ENCODE data around the gene CSRNP3.

The CSRNP3 gene

DNA sequence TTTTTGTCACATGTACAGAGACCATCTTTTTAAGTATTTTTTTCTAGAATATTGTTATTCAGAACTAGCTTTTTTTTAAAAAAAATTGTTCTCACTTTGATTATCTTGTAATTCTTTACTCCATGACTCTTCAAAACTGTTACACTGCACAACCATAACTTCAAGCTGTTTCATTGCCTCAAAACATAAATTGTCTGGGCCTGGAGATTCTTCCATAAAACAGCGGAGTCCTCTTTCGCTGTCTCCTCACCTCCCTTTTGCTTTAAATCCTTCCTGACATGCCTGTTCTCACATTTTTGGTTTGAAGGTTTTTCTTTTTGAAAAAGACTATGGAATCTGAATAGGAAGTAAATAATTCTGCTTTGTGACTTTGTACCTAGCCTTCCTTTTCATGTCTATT is 197.9 kb downstream of the CSRNP3 start:
- H3K4me3 ChIP-seq (replicated peaks; ENCODE audit: low read depth, low read length), result no peak overlapping the region
- TF ChIP-seq CTCF (IDR thresholded peaks at IDR 0.05; ENCODE audit: low read depth, low read length, missing control alignments), result no peak
- DNase-seq (ENCODE audit: extremely low read depth, low read depth), result no peak

DNA sequence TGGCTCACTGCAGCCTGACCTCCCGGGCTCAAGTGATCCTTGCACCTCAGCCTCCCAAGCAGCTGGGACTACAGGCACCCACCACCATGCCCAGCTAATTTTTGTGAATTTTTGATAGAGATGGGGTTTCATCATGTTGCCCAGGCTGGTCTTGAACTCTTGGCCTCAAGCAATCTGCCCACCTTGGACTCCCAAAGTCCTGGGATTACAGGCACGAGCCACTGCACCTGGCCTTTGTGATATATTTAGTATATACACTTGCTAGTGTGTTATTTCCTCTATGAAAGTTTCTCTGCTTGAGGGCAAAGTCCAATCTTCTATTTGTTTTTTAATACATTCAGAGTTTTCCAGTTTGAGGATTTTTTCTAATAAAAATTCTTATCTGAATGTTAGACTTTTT is 205.3 kb downstream of the CSRNP3 start:
- TF ChIP-seq CTCF (IDR thresholded peaks at IDR 0.05; ENCODE audit: low read depth, low read length, missing control alignments), result no peak
- H3K4me3 ChIP-seq (replicated peaks; ENCODE audit: low read depth, low read length), result no peak overlapping the region
- no peak for DNase-seq (ENCODE audit: extremely low read depth, low read depth)

DNA sequence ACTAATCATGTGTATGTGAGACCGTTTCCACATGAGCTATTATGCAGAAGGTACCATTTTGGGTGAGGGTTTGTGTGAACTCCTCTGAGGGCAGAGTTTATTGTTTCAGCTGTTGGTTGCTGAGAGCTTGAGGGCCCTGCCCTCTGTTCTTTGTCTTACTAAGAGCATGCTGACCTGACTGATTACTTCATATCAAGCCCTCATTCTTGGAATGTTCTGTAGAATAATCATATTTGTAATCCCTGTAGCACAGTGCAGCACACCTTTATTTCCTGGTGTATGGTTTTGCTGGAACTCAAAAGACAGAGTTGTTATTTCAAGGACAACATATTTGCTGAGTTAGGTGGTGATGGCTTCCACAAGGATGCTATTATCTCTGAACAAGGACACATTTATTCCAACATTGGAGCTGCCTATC is 206.1 kb downstream of the CSRNP3 start:
- TF ChIP-seq CTCF (IDR thresholded peaks at IDR 0.05; ENCODE audit: low read depth, low read length, missing control alignments), result no peak
- H3K4me3 ChIP-seq (replicated peaks; ENCODE audit: low read depth, low read length), result no peak overlapping the region
- no peak for DNase-seq (ENCODE audit: extremely low read depth, low read depth)

DNA sequence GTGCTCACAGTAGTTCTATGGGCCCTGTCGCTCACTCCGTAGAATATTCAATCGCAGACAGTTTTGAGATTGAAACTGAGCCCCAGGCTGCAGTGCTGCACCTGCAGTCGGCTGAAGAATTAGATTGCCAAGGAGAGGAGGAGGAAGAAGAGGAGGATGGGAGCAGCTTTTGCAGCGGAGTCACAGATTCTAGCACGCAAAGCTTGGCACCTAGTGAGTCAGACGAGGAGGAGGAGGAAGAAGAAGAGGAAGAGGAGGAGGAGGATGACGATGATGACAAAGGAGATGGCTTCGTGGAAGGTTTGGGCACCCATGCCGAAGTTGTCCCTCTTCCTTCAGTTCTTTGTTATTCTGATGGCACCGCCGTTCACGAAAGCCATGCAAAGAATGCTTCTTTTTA is 209.4 kb downstream of the CSRNP3 start:
- DNase-seq (ENCODE audit: extremely low read depth, low read depth), result no peak
- TF ChIP-seq CTCF (IDR thresholded peaks at IDR 0.05; ENCODE audit: low read depth, low read length, missing control alignments), result no peak
- H3K4me3 ChIP-seq (replicated peaks; ENCODE audit: low read depth, low read length), result no peak overlapping the region

DNA sequence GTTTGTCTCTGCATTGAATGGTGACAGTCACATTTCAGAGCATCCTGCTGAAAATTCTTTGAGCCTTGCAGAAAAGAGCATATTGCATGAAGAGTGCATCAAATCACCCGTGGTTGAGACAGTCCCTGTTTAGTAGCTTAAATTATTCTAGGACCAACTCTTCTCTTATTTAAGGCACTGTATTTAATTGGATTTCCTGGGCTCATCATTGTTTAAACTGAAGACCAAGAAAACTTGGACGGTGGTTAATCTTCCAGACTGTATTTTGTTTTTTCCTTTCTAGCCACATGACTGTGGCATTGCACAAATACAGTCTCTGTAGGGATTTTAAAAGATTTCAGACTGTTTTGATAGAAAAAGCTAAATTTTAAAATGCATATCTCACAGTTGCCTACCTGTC is 210.1 kb downstream of the CSRNP3 start:
- H3K4me3 ChIP-seq (replicated peaks; ENCODE audit: low read depth, low read length), result no peak overlapping the region
- no peak for TF ChIP-seq CTCF (IDR thresholded peaks at IDR 0.05; ENCODE audit: low read depth, low read length, missing control alignments)
- no peak for DNase-seq (ENCODE audit: extremely low read depth, low read depth)

- no peak overlapping the region for H3K4me3 ChIP-seq (replicated peaks; ENCODE audit: low read depth, low read length)
- TF ChIP-seq CTCF (IDR thresholded peaks at IDR 0.05; ENCODE audit: low read depth, low read length, missing control alignments), result no peak
- no peak for DNase-seq (ENCODE audit: extremely low read depth, low read depth)
Observed at GRCh38 chr2:165681841-165682240, 212.3 kb downstream of the CSRNP3 start.

- TF ChIP-seq CTCF (IDR thresholded peaks at IDR 0.05; ENCODE audit: low read depth, low read length, missing control alignments), result no peak
- no peak for DNase-seq (ENCODE audit: extremely low read depth, low read depth)
- no peak overlapping the region for H3K4me3 ChIP-seq (replicated peaks; ENCODE audit: low read depth, low read length)
Observed at GRCh38 chr2:165682546-165682945, 213.0 kb downstream of the CSRNP3 start.

Measured in HFF-Myc (cell line).